CD4-positive, alpha-beta T cell treated with Interleukin-17A for 4 hours (primary cell): ENCODE data around the gene TJAP1.
"Not testable (repeated sequence)": the region's sequence is repeated elsewhere in the genome, so short reads cannot be mapped to it uniquely, and the experiment has no call there.

Experiments
- DNase-seq: peaks from one replicate; pipeline ENCODE4 v3.0.0-alpha.2; 2020; ENCODE audit warnings: mixed read lengths

The TJAP1 gene

GRCh38 chr6:43539409-43539808 lies 62.0 kb downstream of the TJAP1 start:
- DNase-seq: not testable (repeated sequence)

GRCh38 chr6:43540507-43540906 lies 63.1 kb downstream of the TJAP1 start:
- no peak for DNase-seq

GRCh38 chr6:43541774-43542471 lies 64.6 kb downstream of the TJAP1 start:
- no peak for DNase-seq

GRCh38 chr6:43544461-43544860 lies 67.1 kb downstream of the TJAP1 start:
- no peak for DNase-seq

- DNase-seq: no peak
These were observed 69.9 kb downstream of the TJAP1 start for GRCh38 chr6:43547222-43547621.
